GM12878 (cell line): ENCODE results near the gene LRBA. TPM values are rescaled to one million over a fixed set of nuclear protein-coding genes. Genes with fewer than 3 reads are reported as not detected.

Experiments
- ATF7 ChIP-seq: fragments of 450-650 bp; IDR thresholded peaks from 2 replicates; pipeline ENCODE4 v1.6.1; 2016; ENCODE audit warnings: low read depth, mild to moderate bottlenecking
- BHLHE40 ChIP-seq, 2 experiments: fragments of 450-650 bp in 1 of 2; IDR thresholded peaks; 2 replicates each; pipeline ENCODE4 v1.6.1; 2011 to 2017; ENCODE audit warnings: low read depth in 2 of 2, borderline replicate concordance in 1 of 2, improper control_type of control experiment in 1 of 2, low read length in 1 of 2, mild to moderate bottlenecking in 1 of 2
- CREM ChIP-seq: IDR thresholded peaks from 2 replicates; pipeline ENCODE4 v1.6.1; 2014; ENCODE audit warnings: antibody characterized with exemption, low read depth
- CUX1 ChIP-seq: IDR thresholded peaks from 2 replicates; pipeline ENCODE4 v1.6.1; 2012; ENCODE audit warnings: improper control_type of control experiment, low read depth, low read length; ENCODE audit not compliant: insufficient replicate concordance
- IRF4 ChIP-seq: IDR thresholded peaks from 2 replicates; pipeline ENCODE4 v1.6.1; 2011; ENCODE audit warnings: low read depth, low read length
- MTA2 ChIP-seq: fragments of 450-650 bp; IDR thresholded peaks from 2 replicates; pipeline ENCODE4 v1.6.1; 2016; ENCODE audit warnings: low read depth, mild to moderate bottlenecking, moderate library complexity
- NBN ChIP-seq: fragments of 450-650 bp; IDR thresholded peaks from 2 replicates; pipeline ENCODE4 v1.6.1; 2016
- PAX5 ChIP-seq: IDR thresholded peaks from 2 replicates; pipeline ENCODE4 v1.6.1; 2011; ENCODE audit warnings: low read depth, low read length, borderline replicate concordance
- PBX3 ChIP-seq: IDR thresholded peaks from 2 replicates; pipeline ENCODE4 v1.6.1; 2011; ENCODE audit warnings: mild to moderate bottlenecking, low read depth, low read length, moderate library complexity; ENCODE audit not compliant: insufficient replicate concordance
- RAD51 ChIP-seq: fragments of 450-650 bp; IDR thresholded peaks from 2 replicates; pipeline ENCODE4 v1.6.1; 2016; ENCODE audit warnings: moderate library complexity, mild to moderate bottlenecking, inconsistent platforms
- RELA ChIP-seq: fragments of 450-650 bp; IDR thresholded peaks from 2 replicates; pipeline ENCODE4 v1.8.0; 2014; ENCODE audit warnings: borderline replicate concordance; ENCODE audit not compliant: partially characterized antibody
- SMAD5 ChIP-seq: IDR thresholded peaks from 2 replicates; pipeline ENCODE4 v1.6.1; 2016; ENCODE audit warnings: antibody characterized with exemption, low read depth
- ZBTB11 ChIP-seq: fragments of 450-650 bp; formaldehyde crosslinking; IDR thresholded peaks from 2 replicates; pipeline ENCODE4 v1.5.0; 2022; ENCODE audit warnings: mild to moderate bottlenecking, missing genetic modification characterization
- ZNF592 ChIP-seq: fragments of 450-650 bp; IDR thresholded peaks from 2 replicates; pipeline ENCODE4 v1.6.1; 2017; ENCODE audit warnings: mild to moderate bottlenecking, moderate library complexity
- polyA plus RNA-seq, 11 experiments: library from polyadenylated mRNA; depleted of rRNA in 4 of 11; unstranded in 6 of 11; stranded (reverse) in 5 of 11; fragments of >200 nt; fragmentation: Nextera tagmentation in 4 of 11; fragmentation: Illumina TruSeq in 1 of 11; extraction: Ambion mirVana in 4 of 11; extraction: Trizol in 1 of 11; gene quantifications; 1 replicate in 1 of 11; 2 replicates in 10 of 11; pipeline versions ENCODE4 v1.2.1 to v1.2.3, GENCODE V29; 2011 to 2016; ENCODE audit warnings: inconsistent platforms in 2 of 11, missing spikeins in 2 of 11, low read depth in 1 of 11
- total RNA-seq, 4 experiments: library from RNA; depleted of rRNA in 3 of 4; stranded (reverse); fragments of >200 nt in 3 of 4; fragmentation: Illumina TruSeq in 1 of 4; extraction: Trizol in 1 of 4; gene quantifications; 2 replicates each; pipeline versions ENCODE4 v1.2.1 to v1.2.3, GENCODE V29; 2013 to 2021

The LRBA gene
- total and polyA plus RNA-seq, 10 of the 15 experiments (the other 5 are each of a cell fraction or from before 2014, with no cell fraction given): 20.3 to 93.4 (median 55.0) TPM

- TF ChIP-seq CUX1 (no peak), RELA (no peak), ATF7 (peak; percentile 85), CREM (no peak), PBX3 (no peak), IRF4 (no peak), PAX5 (no peak), ZNF592 (no peak), MTA2 (peak; percentile 75), ZBTB11 (no peak), RAD51 (no peak), BHLHE40 (IDR thresholded peaks at IDR 0.05; ENCODE audit: borderline replicate concordance in 1 of 2, low read depth in 2 of 2, low read length in 1 of 2) (no peak), NBN (no peak), SMAD5 (no peak)
Observed at GRCh38 chr4:150743564-150744342, 271.3 kb downstream of the LRBA start (continued).
